GM12872 (cell line): ENCODE data around the gene EPHB2.

Source experiments
- CTCF ChIP-seq: IDR thresholded peaks from 3 replicates; pipeline ENCODE4 v1.5.1; 2011; ENCODE audit warnings: low read depth, mild to moderate bottlenecking, low read length, moderate library complexity; ENCODE audit not compliant: insufficient read depth

EPHB2 gene

GRCh38 chr1:22959545-22960360 is 249.1 kb downstream of the EPHB2 start:
- no peak for TF ChIP-seq CTCF

GRCh38 chr1:22962558-22962957 is 251.9 kb downstream of the EPHB2 start:
- no peak for TF ChIP-seq CTCF

GRCh38 chr1:22963044-22963677 is 252.5 kb downstream of the EPHB2 start:
- no peak for TF ChIP-seq CTCF

- no peak for TF ChIP-seq CTCF
Observed at GRCh38 chr1:22966309-22966708, 255.7 kb downstream of the EPHB2 start.

GRCh38 chr1:22967833-22968232 is 257.2 kb downstream of the EPHB2 start:
- no peak for TF ChIP-seq CTCF

GRCh38 chr1:22969304-22969709 is 258.7 kb downstream of the EPHB2 start:
- TF ChIP-seq CTCF: no peak

GRCh38 chr1:22970096-22970495 is 259.5 kb downstream of the EPHB2 start:
- no peak for TF ChIP-seq CTCF
